OCI-LY3 (cell line): ENCODE results near the gene MAGI1.

Experiments
- EZH2phosphoT487 ChIP-seq: fragments of 200-600 bp; shearing (Covaris generic); IDR thresholded peaks from 2 replicates; pipeline ENCODE4 v1.6.1; 2018; ENCODE audit warnings: antibody characterized with exemption, mixed run types, low read depth
- TF ChIP-seq, protein P1 (sequence below): fragments of 200-600, 300-600 bp; sonication (generic); IDR thresholded peaks from 2 replicates; pipeline ENCODE4 v1.5.1; 2014; ENCODE audit warnings: antibody characterized with exemption, low read length, low read depth

DNA sequence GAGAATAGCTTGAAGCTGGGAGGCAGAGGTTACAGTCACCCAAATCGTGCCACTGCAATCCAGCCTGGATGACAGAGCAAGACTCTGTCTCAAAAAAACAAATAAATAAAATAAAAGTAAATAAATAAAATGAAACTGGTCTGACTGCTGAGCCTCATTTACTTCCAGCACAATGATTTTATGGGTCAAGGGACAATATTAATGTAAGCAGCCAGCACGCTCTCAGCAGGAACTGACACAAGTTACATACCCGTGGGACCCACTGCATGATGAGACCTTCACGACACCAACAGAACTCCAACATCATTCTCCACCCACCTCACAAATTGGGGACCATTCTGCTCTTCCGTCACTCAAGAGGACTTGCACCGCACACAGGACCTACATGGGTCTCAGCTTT lies 230.3 kb downstream of the MAGI1 start:
- TF ChIP-seq, protein P1, sequence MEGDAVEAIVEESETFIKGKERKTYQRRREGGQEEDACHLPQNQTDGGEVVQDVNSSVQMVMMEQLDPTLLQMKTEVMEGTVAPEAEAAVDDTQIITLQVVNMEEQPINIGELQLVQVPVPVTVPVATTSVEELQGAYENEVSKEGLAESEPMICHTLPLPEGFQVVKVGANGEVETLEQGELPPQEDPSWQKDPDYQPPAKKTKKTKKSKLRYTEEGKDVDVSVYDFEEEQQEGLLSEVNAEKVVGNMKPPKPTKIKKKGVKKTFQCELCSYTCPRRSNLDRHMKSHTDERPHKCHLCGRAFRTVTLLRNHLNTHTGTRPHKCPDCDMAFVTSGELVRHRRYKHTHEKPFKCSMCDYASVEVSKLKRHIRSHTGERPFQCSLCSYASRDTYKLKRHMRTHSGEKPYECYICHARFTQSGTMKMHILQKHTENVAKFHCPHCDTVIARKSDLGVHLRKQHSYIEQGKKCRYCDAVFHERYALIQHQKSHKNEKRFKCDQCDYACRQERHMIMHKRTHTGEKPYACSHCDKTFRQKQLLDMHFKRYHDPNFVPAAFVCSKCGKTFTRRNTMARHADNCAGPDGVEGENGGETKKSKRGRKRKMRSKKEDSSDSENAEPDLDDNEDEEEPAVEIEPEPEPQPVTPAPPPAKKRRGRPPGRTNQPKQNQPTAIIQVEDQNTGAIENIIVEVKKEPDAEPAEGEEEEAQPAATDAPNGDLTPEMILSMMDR = no peak
- no peak for TF ChIP-seq EZH2phosphoT487
